Adrenal gland (tissue), 5 donors: Measurements from ENCODE around the gene MRPS16.

Source experiments
- POLR2A ChIP-seq, 2 donors: fragments of 450-650 bp; IDR thresholded peaks; one replicate each; pipeline ENCODE4 v1.6.1; 2017; ENCODE audit warnings: antibody characterized with exemption in 2 of 2, mild to moderate bottlenecking in 2 of 2, moderate library complexity in 1 of 2
- TF ChIP-seq, protein P1 (sequence below), 6 experiments: fragments of 450-650 bp in 4 of 6; fragments of 200-600 bp in 2 of 6; sonication (generic) in 1 of 6; IDR thresholded peaks; 1 replicate in 5 of 6; 2 replicates in 1 of 6; pipeline versions ENCODE4 v1.5.1 to v1.8.0; 2016 to 2021; ENCODE audit warnings: antibody characterized with exemption in 6 of 6, mild to moderate bottlenecking in 2 of 6, moderate library complexity in 1 of 6
- donor health status: DM: no; HTN: no; CAD: no.

DNA sequence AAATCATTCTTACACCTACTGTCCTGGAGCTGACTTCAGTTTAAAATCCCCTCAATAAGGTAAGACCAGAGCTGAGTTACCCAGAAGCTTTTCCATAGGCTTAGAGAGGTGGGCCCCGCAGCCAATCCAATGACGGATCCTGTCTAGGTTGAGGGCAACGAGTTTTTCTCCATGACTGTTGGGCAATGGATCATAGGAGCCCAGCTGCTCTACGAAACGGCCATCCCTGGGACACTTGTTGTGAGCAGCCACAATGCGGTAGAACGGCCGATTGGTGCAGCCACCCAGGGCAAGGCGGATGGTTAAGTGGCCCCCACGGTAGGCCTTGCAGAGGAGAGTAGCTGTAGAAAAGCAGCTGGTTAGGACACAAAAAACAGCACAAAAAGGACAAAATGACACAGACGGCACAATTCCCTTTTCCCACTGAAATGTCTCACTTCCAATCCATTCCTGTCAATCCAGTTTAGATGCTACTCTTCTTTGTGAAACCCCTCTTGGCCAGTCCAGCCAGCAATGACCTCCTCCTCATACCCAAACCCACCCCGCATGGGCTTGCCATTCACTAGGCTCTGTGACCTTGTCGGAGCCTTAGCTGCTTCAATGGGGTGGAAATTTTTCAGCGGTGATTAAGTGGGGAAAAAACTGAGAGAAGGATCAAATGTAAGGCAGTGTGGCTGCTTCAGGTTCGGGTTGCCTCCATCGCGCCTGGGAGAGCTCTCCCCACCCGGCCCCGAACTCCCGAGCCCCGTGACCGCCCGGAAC, 580 bp downstream of the MRPS16 start:
- TF ChIP-seq, protein P1, sequence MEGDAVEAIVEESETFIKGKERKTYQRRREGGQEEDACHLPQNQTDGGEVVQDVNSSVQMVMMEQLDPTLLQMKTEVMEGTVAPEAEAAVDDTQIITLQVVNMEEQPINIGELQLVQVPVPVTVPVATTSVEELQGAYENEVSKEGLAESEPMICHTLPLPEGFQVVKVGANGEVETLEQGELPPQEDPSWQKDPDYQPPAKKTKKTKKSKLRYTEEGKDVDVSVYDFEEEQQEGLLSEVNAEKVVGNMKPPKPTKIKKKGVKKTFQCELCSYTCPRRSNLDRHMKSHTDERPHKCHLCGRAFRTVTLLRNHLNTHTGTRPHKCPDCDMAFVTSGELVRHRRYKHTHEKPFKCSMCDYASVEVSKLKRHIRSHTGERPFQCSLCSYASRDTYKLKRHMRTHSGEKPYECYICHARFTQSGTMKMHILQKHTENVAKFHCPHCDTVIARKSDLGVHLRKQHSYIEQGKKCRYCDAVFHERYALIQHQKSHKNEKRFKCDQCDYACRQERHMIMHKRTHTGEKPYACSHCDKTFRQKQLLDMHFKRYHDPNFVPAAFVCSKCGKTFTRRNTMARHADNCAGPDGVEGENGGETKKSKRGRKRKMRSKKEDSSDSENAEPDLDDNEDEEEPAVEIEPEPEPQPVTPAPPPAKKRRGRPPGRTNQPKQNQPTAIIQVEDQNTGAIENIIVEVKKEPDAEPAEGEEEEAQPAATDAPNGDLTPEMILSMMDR (IDR thresholded peaks at IDR 0.05): no peak
- no peak for TF ChIP-seq POLR2A (IDR thresholded peaks at IDR 0.05)
